Ovary (tissue), 3 donors: ENCODE data around the gene PPP1R14C.

Source experiments
- POLR2A ChIP-seq: fragments of 450-650 bp; IDR thresholded peaks from one replicate; pipeline ENCODE4 v1.6.1; 2017; ENCODE audit warnings: antibody characterized with exemption, mild to moderate bottlenecking, moderate library complexity
- TF ChIP-seq, protein P1 (sequence below), 3 donors: fragments of 450-650 bp in 2 of 3; fragments of 200-600 bp in 1 of 3; IDR thresholded peaks; one replicate each; pipeline versions ENCODE4 v1.5.1 to v1.8.0; 2016 to 2022; ENCODE audit warnings: antibody characterized with exemption in 3 of 3, mild to moderate bottlenecking in 1 of 3
- donor health status: DM: no; HTN: no; CAD: no.

- TF ChIP-seq, protein P1, sequence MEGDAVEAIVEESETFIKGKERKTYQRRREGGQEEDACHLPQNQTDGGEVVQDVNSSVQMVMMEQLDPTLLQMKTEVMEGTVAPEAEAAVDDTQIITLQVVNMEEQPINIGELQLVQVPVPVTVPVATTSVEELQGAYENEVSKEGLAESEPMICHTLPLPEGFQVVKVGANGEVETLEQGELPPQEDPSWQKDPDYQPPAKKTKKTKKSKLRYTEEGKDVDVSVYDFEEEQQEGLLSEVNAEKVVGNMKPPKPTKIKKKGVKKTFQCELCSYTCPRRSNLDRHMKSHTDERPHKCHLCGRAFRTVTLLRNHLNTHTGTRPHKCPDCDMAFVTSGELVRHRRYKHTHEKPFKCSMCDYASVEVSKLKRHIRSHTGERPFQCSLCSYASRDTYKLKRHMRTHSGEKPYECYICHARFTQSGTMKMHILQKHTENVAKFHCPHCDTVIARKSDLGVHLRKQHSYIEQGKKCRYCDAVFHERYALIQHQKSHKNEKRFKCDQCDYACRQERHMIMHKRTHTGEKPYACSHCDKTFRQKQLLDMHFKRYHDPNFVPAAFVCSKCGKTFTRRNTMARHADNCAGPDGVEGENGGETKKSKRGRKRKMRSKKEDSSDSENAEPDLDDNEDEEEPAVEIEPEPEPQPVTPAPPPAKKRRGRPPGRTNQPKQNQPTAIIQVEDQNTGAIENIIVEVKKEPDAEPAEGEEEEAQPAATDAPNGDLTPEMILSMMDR (IDR thresholded peaks at IDR 0.05), result no peak
- TF ChIP-seq POLR2A, result no peak
Measured at GRCh38 chr6:150279533-150279932, 136.7 kb downstream of the PPP1R14C start.
